ENCODE results near the gene ATP8B4.
"Not testable (repeated sequence)": the region's sequence is repeated elsewhere in the genome, so short reads cannot be mapped to it uniquely, and the experiment has no call there.

The ATP8B4 gene

GRCh38 chr15:50138391-50138790, 19.4 kb upstream of the ATP8B4 start:
- no peak for DNase-seq (ENCODE audit: low read depth, low spot score)

DNA sequence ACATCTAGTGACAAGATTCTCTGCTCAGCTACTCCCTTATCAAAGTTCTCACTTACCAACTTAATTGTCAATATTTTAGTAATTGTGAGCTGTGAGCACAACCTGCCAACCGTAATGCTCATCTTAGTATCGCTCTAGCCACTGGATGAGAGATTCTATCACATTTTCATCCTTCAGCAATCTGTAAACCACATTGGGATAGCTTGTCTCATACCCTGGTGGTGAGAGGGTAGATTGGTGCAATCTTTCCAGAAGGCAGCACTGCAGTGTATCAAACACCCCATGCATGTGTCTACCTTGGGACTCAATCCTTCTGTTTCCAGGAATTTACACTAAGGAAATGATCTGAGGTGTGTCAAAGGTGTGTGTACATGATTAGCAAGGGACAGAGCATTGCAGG, 18.9 kb upstream of the ATP8B4 start:
- no peak for DNase-seq (ENCODE audit: low read depth, low spot score)

DNA sequence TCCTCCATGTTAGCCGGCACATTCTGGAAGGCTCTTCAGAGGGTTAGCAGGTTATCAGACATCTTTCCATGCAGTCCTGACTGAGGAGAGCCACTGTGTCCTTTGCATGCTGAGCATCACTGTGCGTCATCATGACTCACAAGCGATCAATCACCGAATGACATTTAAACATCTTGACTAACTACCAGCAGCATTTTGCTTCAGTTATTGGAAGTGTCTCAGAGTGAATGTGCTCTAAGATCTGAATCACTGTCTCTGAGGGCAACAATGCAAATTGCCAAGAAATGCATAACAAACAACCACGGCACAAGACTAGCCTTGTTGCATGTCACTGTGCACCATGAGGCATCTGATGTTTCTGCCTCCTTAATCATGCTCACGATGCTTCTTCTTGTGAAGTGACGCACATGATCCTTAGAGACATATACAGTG, 18.3 kb upstream of the ATP8B4 start:
- no peak for DNase-seq (ENCODE audit: low read depth, low spot score)

GRCh38 chr15:50135031-50135551, 16.1 kb upstream of the ATP8B4 start:
- DNase-seq (ENCODE audit: low read depth, low spot score), result no peak

- DNase-seq (ENCODE audit: low read depth, low spot score), result no peak
These were observed 15.5 kb upstream of the ATP8B4 start for GRCh38 chr15:50134524-50135024.

DNA sequence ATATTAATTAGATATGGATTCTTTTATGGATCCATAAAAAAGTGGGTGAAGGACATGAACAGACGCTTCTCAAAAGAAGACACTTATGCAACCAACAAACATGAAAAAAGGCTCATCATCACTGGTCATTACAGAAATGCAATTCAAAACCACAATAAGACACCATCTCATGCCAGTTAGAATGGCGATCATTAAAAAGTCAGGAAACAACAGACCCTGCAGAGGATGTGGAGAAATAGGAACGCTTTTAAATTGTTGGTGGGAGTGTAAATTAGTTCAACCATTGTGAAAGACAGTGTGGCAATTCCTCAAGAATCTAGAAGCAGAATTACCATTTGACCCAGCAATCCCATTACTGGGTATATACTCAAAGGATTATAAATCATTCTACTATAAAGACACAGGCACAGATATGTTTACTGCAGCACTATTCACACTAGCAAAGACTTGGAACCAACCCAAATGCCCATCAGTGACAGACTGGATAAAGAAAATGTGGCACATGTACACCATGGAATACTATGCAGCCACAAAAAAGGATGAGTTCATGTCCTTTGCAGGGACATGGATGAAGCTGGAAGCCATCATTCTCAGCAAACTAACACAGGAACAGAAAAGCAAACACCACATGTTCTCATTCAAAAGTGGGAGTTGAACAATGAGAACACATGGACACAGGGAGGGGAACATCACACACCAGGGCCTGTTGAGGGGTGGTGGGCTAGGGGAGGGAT, 13.4 kb upstream of the ATP8B4 start:
- not testable (repeated sequence) for DNase-seq (ENCODE audit: low read depth, low spot score)

DNA sequence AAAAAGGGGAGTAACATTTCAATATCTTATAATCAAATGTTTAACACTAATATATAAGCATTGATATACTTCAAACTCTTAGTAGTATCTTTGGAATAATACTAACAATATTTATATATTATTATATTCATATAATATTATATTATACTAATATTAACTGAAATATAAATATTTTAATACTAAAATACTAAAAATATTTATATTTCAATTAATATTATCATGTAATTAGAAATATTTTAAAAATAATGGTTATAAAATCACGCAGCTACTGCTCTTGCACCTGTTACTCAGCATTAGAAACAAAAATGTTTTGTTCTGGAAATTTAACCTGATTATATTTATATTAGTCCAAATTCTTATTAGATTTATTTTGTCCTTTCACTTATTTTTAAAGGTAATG, 12.6 kb upstream of the ATP8B4 start:
- no peak for DNase-seq (ENCODE audit: low read depth, low spot score)

GRCh38 chr15:50128266-50128665, 9.2 kb upstream of the ATP8B4 start:
- DNase-seq (ENCODE audit: low read depth, low spot score), result no peak

DNA sequence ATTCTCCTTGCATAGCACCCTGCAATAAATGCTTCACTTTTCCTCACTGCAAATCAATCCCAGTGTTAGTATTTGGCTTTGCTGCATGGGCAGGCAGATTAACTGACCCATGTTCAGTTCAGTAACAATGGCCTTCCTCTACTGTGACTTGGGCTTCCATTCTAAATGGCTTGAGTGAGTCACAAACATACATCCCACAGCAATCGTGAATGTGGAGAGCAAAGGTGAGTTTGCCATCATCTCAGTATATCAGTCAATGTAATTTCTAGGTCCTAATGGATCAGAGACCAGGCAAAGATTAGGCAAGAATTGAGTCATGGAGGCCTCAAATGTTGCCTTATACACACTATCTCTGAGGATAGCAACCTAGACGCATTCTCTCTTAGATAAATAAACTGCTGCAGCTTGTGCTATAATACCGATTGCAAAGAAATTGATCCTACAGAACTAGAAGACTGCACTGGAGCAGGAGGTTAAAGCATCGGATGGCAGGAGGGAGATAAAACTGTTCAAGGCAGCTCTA, 8.3 kb upstream of the ATP8B4 start:
- DNase-seq (ENCODE audit: low read depth, low spot score), result no peak

DNA sequence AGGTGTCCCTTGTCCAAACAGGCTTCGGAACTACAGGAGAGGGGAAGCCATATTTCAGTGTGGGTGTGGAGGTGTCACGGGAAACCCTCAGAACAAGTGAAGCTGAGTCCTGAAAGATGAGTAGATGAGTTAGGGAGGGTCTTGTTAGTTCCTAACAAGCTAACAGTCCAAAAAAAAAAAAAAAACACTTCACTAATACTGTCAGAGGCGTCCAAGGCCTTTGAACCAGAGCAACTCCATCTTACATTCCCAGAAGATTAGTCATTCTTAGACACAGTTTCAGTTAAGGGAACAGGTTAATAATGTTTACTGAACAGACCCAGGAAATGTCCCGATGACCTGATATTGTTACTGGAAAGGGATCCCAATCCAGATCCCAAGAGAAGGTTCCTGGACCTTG, 7.0 kb upstream of the ATP8B4 start:
- no peak for DNase-seq (ENCODE audit: low read depth, low spot score)

DNA sequence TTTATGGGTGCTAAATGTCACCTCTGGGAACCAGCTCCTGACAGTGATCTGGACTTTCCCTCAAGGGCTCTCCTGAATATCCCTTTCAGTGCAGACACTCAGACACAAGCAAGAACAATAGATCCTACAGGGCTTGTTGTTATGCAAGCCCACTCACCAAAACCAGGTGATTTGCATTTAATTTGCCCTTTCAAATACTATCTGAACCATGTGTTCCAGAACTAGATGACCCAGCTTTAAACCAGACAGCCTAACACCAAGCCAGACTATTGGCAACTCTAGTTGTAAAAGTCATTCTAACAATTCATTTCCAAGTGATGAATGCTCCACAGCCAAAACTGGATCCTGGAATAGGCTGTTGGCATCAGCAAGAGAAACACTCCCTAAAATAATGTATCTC, 5.6 kb upstream of the ATP8B4 start:
- DNase-seq (ENCODE audit: low read depth, low spot score), result no peak

DNA sequence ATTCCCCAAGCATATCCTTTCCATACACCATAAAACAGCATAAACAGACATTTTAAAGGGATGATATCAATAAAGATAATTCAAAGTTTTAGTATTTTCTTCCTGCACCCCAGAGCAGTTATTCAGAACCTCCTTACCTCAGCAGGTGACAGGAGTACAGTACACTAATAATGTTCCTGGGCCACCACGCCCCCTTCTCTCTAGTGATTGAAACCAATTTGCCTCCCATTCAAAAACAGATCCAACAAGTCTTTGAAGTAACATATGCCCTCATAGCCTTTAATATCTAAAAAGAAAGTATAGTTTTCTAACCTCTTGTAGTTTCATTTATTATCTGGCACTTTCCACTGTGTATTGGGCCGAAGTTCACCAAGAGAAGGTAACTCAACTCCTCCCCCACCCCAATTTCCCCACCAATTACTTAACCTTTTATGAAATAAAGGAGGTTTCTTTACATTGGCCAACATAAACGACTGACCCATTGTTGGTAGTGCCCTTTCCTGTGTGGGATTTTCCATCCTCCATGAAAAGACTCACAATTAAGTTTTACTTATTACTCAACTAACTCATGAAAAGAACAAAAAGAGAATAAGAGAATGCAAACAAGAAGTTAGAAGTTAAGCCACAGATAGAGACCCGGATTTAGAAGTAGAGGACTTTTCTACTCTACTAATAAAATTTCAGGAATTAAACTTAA, 5.0 kb upstream of the ATP8B4 start:
- no peak for DNase-seq (ENCODE audit: low read depth, low spot score)

DNA sequence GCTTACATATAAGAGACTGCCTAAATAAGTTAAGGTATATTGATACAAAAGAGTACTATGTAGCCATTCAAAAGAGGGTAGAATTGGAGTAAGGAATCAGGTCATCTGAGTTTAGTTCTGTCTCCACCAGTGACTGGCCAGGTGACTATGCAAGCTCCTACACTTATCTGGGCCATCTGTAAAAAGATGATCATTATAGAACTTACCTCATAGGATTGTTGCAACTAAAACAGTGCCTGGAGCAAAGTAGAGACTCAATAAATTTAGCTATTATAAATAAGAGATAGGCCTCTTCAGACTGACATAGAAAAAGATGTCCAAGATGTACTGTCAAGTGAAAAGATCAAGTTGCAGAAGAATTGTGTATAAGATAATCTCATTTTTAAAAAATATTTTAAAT, 1.7 kb upstream of the ATP8B4 start:
- no peak for DNase-seq (ENCODE audit: low read depth, low spot score)

GRCh38 chr15:50117431-50118027, 1.5 kb downstream of the ATP8B4 start:
- DNase-seq (ENCODE audit: low read depth, low spot score), result no peak

DNA sequence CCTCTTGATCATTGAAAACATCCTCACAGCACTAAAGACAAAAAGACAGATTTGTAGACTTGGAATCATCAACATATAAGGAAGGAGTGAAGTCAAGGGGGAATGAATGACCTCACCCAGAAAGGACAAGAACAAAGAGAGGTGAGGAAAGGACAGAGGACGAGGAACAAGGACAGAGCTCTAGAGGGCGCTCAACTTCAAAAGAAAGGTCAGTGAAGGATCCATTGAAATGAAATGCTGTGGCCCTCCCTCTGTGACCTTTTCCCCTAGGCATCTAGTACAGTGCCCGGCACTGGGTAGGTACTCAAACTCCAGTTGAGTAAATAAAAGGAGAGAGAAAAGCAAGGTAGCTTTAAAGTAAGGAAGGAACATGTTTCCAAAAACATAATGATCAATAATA, 2.6 kb downstream of the ATP8B4 start:
- DNase-seq (ENCODE audit: low read depth, low spot score), result no peak

DNA sequence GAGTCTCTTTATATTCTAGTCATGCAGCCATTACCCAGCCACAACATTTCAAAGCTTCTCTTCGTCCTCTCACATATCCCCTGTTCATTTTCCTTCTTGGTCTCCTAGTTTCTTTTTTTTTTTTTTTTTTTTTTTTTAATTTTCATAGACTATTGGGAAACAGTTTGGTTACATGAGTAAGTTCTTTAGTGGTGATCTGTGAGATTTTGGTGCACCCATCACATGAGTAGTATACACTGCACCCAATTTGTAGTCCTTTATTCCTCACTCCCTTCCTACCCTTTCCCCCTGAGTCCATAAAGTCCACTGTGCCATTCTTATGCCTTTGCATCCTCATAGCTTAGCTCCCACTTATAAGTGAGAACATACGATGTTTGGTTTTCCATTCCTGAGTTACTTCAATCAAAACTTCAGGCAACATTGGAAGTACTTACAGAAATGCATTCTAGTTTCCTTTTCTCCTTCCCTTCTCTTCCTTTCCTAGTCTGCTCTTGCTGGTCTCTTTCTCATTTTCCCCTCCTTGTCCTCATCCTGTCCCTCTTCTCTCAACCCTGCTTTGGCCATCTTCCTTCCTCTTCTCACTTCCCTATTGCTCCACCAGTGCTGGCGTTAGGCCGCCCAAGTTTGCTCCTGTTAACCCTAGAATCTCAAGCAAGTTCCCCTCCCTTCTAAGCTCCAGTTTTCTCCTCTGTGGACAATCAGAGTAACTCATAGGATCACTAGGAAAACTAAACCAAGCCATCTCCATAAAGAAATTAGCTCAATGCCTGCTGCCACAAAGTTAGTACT, 4.8 kb downstream of the ATP8B4 start:
- DNase-seq (ENCODE audit: low read depth, low spot score), result no peak

GRCh38 chr15:50113187-50113505, 5.9 kb downstream of the ATP8B4 start:
- no peak for DNase-seq (ENCODE audit: low read depth, low spot score)

DNA sequence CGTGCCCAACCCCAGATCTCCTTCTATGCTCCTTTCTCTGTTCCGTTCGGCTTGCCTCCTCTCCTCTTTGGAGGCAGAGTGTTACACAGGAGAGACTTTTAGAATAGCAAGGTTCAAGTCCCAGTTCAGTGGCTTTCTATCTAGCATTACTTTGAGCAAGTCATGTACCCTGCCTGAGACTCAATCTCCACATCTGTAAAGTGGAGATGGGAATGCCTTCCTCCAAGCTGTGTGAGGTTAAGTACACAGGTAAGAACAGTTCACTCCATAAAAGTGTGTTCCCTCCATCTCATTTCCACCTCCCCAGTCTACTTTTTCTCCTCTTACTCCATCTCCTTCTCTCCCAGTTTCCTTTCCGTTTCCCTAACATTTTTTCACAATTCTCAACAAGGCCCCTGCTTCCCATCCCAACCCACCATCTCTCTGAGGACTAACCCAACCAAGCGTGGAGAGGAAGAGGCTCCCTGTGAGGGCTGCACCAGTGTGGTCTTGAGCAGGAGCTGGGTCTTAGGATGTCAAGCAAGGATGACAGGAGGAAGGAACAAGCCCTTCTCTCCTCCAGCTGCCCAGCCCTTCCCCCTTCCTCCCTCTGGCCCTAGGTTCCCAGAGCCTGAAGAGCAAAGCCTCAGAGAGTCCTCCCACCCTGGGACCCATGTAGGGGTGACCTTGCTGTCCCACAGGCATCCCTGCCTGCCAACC, 6.4 kb downstream of the ATP8B4 start:
- no peak for DNase-seq (ENCODE audit: low read depth, low spot score)

DNA sequence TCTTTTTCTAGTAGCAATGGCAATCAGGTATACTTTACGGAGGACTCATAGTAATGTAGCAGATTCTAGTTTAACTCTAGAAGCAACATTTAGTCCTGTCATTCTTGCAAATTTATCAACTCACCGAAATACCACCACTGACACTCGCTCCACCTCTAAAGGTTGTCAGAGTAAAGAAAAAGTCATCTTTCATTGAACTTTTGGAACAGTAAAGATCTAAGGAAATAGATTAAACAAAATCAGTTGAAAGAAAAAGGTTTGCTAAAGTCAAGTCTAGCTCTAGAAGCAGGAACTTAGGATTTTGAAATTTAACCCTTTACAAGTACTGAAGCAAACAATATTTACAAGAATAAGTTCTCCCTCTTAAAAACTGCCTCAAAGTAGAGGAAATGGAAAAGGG, 8.7 kb downstream of the ATP8B4 start:
- no peak for DNase-seq (ENCODE audit: low read depth, low spot score)

- no peak for DNase-seq (ENCODE audit: low read depth, low spot score)
These were observed 9.7 kb downstream of the ATP8B4 start for GRCh38 chr15:50109076-50109987.
